Measurements from ENCODE around the gene PLTP.

PLTP gene

DNA sequence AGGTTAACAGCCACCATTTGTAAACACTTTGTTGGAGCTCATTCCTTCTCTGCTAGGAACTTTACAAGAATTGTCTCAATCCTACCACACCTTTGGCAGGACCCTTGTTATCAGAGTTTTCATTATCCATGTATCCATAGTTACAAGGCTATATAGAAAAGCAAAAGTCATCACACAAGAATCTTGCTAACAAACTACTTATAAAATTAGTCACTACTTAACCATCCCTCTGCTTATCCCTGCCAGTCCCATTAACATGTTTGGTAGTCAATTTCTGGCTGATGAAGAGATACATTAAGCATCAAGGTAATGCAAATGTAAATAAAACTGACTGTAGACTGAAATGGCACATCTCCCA is 44.2 kb downstream of the PLTP start:
- DNase-seq, result no peak

DNA sequence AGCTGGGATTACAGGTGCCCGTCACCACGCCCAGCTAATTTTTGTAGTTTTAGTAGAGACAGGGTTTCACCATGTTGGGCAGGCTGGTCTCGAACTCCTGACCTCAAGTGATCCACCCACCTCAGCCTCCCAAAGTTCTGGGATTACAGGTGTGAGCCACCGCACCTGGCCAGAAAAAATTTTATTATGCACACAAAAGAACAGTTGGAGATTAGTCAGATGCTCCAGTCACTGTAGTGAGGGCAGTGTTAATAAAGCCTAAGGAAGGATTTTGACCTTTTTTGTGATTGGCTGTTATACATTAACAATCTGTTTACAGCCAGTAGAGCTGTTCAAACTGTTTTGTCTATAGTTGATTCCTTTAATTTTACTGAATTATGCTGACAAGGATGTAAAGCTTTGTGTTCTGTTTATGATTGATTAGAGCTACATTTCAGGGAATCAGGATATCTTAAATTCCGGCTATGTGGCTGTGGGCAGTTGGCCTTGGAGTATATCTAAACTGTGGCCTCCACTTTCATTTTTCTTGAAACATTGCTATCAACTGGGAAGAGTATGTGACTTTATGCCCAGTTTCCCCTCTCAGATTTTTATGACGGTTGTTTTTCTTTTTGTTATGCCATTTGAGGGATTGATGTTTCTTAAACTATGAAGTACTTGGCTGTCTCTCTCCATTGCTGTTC is 44.7 kb downstream of the PLTP start:
- no peak for DNase-seq

DNA sequence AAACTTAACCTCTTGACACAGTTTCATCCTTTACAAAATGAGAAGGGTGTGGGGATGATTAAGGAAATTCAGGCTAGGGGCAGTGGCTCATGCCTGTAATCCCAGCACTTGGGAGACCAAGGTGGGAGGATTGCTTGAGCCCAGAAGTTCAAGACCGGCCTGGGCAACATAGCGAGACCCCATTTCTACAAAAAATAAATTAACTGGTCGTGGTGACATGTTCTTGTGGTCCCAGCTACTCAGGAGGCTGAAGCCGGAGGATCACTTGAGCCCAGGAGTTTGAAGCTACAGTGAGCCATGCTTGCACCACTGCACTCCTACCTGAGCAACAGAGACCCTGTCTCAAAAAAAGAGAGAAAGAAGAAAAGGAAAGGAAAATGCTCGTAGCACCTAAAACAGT is 45.5 kb downstream of the PLTP start:
- no peak for DNase-seq

DNA sequence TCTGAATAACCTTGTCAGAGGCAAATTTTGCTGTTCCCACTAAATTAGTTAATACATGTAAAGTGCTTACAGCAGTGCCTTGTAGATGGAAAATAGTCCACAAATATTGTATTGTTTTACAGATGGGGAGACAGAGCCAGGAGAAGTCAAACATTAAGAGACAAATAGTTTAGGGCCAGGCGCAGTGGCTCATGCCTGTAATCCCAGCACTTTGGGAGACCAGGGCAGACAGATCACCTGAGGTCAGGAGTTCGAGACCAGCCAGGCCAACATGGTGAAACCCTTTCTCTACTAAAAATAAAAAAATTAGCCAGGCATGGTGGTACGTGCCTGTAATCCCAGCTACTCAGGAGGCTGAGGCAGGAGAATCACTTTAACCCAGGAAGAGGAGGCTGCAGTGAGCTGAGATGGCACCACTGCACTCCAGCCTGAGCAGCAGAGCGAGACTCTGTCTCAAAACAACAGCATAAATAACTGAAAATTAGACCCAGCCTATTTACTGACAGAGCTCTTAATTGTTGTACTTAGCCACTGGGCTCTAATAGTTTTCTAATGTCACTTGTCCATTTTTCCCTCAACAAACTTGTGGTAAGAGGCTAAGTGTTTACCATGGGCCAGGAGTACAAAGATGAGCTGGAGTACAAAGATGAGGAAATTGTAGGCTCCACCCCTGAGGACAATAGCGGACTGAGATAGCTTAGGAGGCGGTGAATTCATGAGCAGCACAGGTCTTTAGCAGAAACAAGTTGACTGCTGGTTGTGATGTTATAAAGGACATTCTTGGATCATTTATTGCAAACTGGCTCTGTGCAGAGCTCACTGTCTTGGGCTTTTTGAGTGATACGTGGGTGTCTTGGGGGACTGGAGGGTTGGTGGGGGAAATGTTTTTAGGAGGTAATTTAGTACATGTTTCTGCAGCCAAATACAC is 48.1 kb downstream of the PLTP start:
- DNase-seq, result no peak

DNA sequence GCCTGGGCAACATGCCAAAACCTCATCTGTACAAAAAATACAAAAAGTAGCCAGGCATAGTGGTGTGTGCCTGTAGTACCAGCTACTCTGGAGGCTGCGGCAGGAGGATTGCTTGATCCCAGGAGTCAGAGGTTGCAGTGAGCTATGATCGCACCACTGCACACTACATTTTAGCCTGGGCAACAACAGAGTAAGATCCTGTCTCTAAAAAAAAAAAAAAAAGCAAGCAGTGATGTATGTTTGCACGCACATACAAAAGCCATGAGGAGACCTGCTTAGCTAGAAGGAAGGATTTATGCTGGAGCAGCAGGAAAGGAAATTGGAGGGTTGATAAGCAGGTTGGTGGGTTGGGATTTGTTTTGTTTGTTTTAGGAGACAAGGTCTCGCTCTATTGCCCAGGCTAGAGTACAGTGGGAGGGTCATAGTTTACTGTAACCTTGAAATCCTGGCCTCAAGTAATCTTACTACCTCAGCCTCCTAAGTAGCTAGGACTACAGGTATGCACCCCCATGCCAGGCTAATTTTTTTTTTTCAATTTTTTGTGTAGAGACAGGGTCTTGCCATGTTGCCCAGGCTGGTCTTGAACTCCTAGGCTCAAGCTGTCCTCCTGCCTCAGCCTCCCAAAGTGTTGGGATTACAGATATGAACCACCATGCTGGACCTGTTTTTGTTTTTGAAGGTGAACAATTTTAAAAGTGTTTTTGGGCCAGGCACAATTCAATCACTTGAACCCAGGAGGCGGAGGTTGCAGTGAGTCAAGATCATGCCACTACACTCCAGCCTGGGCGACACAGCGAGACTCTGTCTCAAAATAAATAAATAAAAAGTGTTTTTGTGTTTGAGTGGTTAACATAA is 50.5 kb downstream of the PLTP start:
- DNase-seq, result no peak

DNA sequence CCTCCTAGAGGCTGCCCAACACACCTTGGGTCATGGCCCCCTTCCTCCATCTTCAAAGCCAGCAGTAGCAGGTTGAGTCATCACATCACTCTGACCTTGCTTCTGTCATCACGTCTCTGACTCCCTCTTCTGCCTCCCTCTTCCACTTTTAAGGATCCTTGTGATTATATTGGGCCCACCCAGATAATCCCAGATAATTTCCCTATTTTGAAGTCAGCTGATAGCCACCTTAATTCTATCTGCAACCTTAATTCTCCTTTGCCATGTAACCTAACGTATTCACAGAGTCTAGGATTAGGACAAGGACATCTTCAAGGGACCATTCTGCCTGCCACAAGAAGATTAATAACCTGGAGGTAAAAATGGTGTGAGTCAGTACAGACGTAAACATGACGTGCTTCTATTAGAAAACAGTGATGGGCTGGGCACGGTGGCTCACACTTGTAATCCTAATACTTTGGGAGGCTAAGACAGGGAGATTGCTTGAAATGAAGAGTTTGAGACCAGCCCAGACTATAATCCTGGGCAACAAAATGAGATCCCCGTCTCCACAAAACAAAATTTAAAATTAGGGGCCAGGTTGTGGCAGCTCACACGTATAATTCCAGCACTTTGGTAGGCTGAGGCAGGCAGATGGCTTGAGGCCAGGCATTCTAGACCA is 51.3 kb downstream of the PLTP start:
- no peak for DNase-seq

DNA sequence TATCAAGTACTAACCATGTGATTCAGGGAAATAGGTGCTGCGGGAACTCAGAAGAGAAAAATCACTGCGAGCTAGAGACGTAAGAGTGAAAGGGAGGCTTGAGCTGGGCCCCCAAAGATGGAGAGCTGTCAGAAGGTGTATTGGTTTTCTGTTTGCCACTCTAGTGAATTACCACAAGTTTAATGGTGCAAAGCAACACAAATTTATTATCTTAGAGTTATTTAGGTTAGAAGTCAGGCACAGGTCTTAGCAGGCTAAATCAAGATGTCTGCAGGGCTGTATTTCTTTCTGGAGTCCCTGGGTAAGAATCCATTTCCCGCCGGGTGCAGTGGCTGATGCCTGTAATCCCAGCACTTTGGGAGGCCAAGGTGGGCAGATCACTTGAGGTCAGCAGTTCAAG is 52.0 kb downstream of the PLTP start:
- DNase-seq, result no peak

DNA sequence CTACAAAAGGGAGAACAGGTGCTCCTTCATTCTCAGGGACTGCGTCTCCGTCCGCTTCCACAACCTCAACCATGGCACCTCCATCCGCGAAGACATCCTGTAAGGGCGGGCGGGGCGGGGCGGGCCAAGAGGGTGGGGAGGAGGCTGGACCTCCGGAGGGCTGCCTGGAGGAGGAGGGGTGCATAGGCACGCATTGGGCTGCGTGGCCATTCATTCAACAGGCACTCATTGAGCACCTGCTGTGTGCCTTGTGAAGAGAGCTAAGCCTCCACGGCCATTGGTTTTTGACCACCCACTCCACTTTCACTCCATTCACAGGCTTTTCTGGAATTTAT is 54.1 kb downstream of the PLTP start:
- no peak for DNase-seq

DNA sequence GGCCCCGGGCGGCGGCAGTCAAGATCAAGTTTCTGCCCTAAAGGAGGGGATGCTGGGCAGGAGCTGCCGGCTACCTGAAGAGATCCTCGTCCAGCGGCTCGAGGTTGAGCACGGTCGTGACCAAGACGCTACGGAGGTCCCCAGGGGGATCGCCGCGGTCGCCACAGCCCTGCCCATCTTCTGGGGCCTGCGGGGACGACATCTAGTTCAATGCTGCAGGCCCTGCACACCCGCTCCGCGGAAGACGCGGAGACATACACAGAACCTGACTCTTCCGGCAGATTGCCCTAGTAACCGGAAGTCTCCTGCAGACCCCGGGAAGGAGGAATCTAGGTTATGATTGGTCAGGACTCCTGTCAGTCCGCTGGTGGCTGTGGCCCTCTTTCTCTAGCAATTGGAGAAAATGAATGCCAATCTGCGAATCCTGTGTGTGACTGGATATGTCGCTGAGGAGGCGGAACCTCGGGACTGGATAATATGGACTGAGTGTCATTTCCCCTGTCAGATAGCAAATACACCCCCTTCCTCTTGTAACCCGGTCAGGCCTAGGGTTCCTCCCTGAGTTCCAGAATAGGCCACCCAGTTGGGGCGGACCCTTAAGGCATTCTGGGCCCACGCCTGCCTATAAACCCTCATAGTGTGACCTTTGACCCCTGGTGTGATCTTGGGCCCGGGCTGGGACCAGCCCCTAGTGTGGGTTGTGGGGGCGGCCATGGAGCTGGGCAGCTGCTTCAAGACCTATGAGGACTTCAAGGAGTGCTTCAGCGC is 54.7 kb downstream of the PLTP start, which contains the start of the genes ACOT8 and ZSWIM3:
Gene ACOT8 (minus strand): TSS at position 279 of the 768 bp plus-strand sequence. CDS start 77 bp downstream, at position 202.
Gene ZSWIM3 (plus strand): TSS at position 501 of the 768 bp plus-strand sequence. CDS start 212 bp downstream, at position 713.
- peak; percentile 97 for DNase-seq

DNA sequence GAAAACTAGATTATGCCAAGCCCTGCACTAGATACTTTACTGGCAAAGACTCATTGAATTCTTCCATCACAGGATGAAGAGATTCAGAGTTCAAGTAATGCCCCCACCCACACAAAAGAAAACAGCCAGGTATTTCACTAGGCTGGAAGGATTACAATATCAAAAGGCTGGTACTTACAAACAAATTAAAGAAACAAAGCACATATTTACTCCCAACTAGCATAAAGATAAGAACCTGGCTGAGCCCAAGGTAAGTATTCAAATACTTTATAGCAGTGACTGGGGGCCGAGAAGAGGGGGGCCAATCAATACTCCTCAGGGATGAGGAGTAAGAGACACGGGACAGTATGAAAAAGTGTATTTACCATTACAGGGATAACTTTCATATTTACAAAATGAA is 58.5 kb downstream of the PLTP start:
- no peak for DNase-seq

DNA sequence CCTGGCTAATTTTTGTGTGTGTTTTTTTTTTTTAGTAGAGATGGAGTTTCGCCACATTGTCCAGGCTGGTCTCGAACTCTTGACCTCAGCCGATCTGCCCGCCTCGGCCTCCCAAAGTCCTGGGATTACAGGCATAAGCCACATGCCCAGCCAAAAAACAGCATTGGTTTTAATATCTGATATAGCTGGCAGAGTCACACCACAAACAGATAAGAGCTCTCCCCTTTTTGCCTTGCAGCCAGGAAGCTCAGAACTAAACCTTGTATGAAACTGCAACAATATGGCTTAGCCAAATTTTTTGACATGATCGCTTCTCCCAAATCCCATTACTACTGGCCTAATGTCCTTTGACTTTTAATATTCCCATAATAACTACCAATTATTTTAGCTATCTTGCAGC is 59.6 kb downstream of the PLTP start:
- no peak for DNase-seq

DNA sequence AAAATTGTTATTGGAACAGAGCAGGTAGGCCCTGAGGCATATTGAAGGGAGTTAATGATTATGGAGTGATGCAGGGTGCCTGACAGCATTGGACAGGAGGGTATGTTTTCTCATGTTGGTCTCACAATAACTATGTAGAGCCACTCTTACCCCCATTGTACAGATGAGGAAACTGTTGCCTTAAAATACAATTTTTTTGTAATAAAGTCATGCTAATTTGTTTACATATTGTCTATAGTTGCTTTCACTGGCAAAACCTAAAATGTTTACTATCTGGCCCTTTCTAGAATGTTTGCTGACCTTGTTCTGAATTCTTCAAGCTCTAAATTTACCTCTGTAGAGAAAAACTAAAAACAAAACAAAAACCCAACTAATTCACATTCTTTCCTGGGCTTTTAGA is 60.5 kb downstream of the PLTP start:
- DNase-seq, result no peak

DNA sequence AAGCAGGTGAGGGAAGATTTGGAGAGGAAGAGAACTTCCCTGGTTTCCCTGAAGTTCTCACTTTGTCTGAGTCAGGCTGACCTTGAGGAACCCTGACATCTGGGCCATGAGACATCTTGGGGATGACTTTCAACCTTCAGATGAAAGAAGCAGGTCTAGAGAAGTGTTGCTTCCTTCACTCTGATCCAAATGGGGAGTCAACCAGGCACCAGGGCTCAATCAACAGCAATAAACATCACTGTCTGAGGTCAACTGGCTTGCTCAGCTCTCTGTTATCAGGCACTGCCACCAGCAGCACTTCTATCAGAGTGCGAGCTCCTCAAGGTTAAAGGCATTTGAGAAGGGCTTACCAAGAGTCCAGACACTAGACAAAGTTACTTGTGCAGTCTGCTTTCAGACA is 61.0 kb downstream of the PLTP start:
- DNase-seq, result no peak

DNA sequence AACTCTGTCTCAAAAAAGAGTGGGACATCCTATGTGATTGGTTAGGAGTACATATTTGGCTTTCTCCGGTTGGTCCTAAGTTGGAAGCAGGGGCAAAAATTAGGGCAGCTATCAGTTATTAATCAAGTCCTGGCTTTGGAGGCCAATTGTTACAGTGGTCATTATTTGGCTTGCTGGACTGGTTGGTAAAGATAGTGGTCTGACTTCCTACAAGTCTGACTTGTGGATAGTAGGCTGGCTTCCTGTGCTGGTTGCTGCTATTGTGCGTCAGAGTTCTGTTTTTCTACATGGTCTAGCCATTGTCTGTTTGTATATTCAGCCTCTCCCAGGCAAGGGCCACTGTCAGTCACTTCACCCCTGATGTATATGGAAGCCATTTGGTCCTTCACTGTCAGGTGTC is 61.7 kb downstream of the PLTP start:
- no peak for DNase-seq

DNA sequence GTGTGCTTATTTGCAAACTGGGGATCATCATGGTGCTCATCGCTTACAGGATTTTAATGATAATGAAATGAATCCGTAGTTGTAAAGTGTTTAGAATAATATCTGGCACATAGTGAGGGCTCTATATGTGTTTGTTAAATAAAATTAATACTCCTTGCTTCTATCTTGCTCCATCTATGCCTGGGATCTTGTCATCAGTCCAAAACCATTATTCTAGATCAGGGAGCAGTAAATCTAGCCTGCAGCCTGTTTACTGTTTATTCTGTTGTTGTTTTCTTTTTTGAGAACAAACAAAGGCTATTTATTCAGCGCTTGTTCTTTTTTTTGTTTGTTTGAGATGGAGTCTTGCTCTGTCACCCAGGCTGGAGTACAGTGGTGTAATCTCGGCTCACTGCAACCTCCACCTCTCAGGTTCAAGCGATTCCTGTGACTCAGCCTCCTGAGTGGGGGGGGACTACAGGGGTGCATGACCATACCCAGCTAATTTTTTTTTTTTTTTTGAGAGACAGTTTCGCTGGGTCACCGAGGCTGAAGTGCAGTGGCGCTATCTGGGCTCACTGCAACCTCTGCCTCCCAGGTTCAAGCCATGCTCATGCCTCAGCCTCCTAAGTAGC is 62.9 kb downstream of the PLTP start:
- no peak for DNase-seq
